Stimulated activated naive B cell treated with anti-CD40 and anti-IgM and Interleukin-4, amounts not matched to agents 10 μg/mL and 1 μg/mL and 100 μg/mL, for 72 hours (primary cell): ENCODE data around the gene TBC1D19.

Experiments
- ATAC-seq, 2 donors: fragments of 150-1000 bp; cut with Tn5 transposase; replicated peaks; 2 replicates each; pipeline ENCODE4 v1.10.0; 2021; ENCODE audit warnings: moderate library complexity in 1 of 2
- DNase-seq: peaks from one replicate; pipeline ENCODE4 v3.0.0; 2021
- H3K27ac Mint-ChIP-seq: one replicate; pipeline ENCODE4 v1.8.0; 2022; ENCODE audit warnings: mild to moderate bottlenecking, mixed read lengths
- H3K27me3 Mint-ChIP-seq, 2 donors: one replicate each; pipeline ENCODE4 v1.8.0; 2022; ENCODE audit warnings: mixed read lengths in 2 of 2
- H3K36me3 Mint-ChIP-seq, 2 donors: one replicate each; pipeline ENCODE4 v1.8.0; 2022; ENCODE audit warnings: mixed read lengths in 2 of 2, mild to moderate bottlenecking in 1 of 2
- H3K4me1 Mint-ChIP-seq, 2 donors: one replicate each; pipeline ENCODE4 v1.8.0; 2022; ENCODE audit warnings: mixed read lengths in 2 of 2, mild to moderate bottlenecking in 1 of 2
- H3K4me3 Mint-ChIP-seq, 2 donors: one replicate each; pipeline ENCODE4 v1.8.0; 2022; ENCODE audit warnings: mild to moderate bottlenecking in 2 of 2, mixed read lengths in 2 of 2, moderate library complexity in 1 of 2
- H3K9me3 Mint-ChIP-seq, 2 donors: one replicate each; pipeline ENCODE4 v1.8.0; 2022; ENCODE audit warnings: mixed read lengths in 2 of 2, mild to moderate bottlenecking in 1 of 2

Gene TBC1D19

DNA sequence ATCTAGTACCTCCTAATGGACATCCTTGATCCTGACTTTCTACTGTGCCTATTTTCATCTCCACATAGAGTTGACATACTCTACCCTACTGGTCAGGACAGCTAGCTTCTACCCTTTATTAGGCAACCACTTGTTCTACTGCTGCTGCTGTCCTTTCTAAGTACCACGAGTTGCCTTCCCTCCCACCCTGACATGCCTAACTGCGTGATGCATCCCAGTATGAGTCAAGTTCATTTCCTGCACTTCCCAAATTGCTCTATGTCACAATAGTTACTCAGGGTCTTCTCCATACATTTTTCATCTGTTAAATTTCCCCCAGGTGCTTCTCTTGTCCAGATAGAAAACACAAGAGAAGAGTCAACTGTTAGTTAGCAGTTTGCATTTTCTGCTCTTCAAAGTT, 133.4 kb downstream of the TBC1D19 start:
- H3K27ac Mint-ChIP-seq = no peak overlapping the region

DNA sequence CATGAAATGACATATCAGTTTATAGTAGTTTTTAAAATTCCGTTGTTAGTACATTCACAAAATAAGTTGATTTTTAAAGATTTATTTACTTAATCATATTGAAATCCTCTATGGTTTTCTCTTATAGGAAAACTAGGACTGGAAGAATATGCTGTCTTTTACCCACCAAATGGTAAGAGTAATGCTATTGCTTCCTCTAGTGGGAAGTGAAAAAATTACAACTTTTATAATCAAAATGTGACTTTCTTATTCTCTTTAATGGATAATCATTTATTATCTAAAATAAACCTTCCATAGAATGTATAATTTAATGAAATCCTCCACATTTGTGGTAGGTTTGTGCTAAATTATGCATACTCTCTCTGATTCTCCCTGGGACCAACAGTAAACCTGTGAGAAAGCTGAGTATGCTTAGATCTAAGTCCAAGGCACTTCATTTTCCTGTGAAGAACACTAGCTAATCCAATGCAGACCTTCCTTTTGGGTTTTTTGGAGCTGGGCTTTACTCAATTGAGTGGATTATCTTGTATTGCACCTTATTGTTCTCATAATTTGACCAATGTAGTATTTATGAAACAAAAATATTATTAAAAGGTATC, 136.2 kb downstream of the TBC1D19 start:
- no peak for DNase-seq
- H3K27ac Mint-ChIP-seq = no peak overlapping the region
- peaks cover 9 to 22% of the 10 kb centered on the region in 2 donors for H3K36me3 Mint-ChIP-seq

More for the DNA sequence above, 133.4 kb downstream of the TBC1D19 start:
- Mint-ChIP-seq H3K4me1 (no peaks in the 10 kb centered on the region), H3K9me3 (no peaks in the 10 kb centered on the region), H3K27me3 (no peaks in the 10 kb centered on the region), H3K4me3 (no peak overlapping the region), H3K36me3 (peaks cover 3 to 12% of the 10 kb centered on the region in 2 donors)
- ATAC-seq (no peak), DNase-seq (no peak)

DNA sequence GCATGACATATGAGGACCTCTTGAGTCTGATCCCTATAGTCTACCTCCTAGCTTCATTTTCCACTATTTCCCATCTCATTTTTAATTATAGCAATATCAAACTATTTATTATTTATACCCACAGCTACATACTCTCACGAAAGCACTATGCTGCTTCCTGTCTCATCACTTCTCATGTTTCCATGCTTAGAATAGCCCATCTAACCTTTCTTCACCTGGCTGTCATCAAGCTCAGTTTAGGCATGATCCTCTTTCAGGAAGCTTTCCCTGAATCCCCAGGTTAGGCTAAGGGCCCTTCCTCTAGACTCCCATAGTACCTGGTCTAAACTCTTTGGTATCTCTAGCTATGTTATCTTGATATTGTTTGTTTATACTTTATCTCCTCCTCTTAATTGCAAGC, 137.8 kb downstream of the TBC1D19 start:
- peaks cover 17 to 31% of the 10 kb centered on the region in 2 donors for H3K36me3 Mint-ChIP-seq
- H3K9me3 Mint-ChIP-seq = no peaks in the 10 kb centered on the region
- no peak for DNase-seq
- no peaks in the 10 kb centered on the region for H3K27me3 Mint-ChIP-seq
- ATAC-seq = no peak
- H3K4me3 Mint-ChIP-seq = no peak overlapping the region
- H3K4me1 Mint-ChIP-seq = peaks cover 8 to 14% of the 10 kb centered on the region in 2 donors
- H3K27ac Mint-ChIP-seq = no peak overlapping the region

More for the DNA sequence above, 136.2 kb downstream of the TBC1D19 start:
- no peaks in the 10 kb centered on the region for H3K9me3 Mint-ChIP-seq
- H3K4me3 Mint-ChIP-seq = no peak overlapping the region
- H3K27me3 Mint-ChIP-seq = no peaks in the 10 kb centered on the region
- peaks cover 8 to 14% of the 10 kb centered on the region in 2 donors for H3K4me1 Mint-ChIP-seq
- no peak for ATAC-seq

DNA sequence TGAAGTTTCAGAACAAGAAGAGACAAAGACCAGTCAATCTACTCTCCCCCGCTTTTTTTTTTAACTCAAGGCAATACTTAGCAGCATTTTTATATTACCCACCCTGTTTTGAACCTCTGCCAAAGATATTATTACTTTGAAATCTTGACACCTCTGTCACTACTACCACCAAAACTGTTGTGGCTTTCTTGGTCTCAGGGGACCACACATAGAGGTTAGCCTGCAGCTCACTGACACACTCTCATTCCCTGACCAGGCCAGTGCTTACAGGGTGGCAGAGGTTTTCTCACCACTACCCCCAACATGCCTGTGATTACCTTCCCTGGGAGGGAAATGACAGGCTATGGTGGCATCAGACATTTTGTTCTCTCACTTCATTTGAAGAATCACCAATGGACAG, 139.3 kb downstream of the TBC1D19 start:
- DNase-seq (peak; percentile 15), ATAC-seq (peak; percentile 82 to 85)
- Mint-ChIP-seq H3K27me3 (no peaks in the 10 kb centered on the region), H3K27ac (no peak overlapping the region), H3K4me3 (no peak overlapping the region), H3K4me1 (peaks cover 8 to 14% of the 10 kb centered on the region in 2 donors), H3K9me3 (no peaks in the 10 kb centered on the region), H3K36me3 (peaks cover 16 to 30% of the 10 kb centered on the region in 2 donors)

DNA sequence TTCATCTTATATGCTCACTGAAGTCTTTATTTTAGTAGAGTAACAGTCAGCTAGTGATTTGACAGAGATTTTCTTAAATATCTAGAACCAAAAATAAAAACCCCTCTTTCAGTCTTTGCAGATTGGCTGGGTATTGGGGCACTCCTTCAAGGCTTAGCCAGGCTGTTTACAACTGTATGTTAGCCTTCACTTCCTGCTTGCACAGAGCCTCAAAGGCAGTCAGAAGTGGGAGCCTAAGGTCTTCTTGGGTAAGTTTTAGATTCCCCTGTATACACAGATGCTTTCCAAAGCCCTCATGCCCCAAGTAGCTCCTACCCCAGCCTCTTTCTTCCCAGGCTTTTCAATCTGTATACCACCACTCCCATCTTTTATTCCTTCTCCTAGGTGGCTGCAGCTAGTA, 140.7 kb downstream of the TBC1D19 start:
- H3K9me3 Mint-ChIP-seq = no peaks in the 10 kb centered on the region
- peaks cover 8 to 14% of the 10 kb centered on the region in 2 donors for H3K4me1 Mint-ChIP-seq
- DNase-seq (no peak), ATAC-seq (no peak)
- no peak overlapping the region for H3K27ac Mint-ChIP-seq
- peaks cover 14 to 28% of the 10 kb centered on the region in 2 donors for H3K36me3 Mint-ChIP-seq
- H3K4me3 Mint-ChIP-seq = no peak overlapping the region
- H3K27me3 Mint-ChIP-seq = no peaks in the 10 kb centered on the region

DNA sequence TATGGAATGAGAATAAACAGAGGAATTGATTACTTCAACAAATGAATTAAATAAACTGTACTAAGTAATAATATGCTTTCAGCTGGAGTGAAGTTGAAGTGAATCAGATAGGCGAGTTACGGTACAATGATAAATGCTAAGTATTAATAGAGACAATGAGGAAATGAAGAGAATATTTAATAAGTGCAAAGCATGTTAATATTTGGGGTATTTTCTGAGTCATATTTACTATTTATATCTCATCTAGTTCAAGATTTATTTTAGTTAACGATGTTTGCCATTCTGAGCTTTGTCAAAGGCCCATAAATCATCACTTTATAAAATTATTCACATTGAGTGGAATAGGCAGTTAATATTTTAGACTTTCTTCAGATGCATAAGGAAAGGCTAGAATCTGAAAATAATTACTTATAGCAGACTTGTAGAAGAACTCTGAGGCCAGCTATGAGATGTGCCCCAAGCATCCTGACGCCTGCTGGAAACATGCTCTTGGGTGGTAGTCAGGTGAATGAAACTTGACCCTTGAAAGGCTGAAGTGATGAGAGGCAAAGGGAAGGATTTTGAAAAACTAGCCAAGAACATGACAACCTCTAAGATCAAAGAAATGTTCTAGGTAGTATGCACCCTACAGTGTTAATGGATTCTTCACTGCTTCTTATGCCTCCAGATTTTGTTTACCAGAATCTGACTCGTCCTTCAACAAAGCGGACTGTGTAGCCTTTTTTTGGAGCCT, 142.9 kb downstream of the TBC1D19 start:
- Mint-ChIP-seq H3K9me3 (no peaks in the 10 kb centered on the region), H3K27me3 (no peaks in the 10 kb centered on the region), H3K36me3 (peaks cover 14 to 30% of the 10 kb centered on the region in 2 donors), H3K27ac (no peak overlapping the region), H3K4me1 (peaks cover 18 to 23% of the 10 kb centered on the region in 2 donors), H3K4me3 (no peak overlapping the region)
- ATAC-seq = no peak
- DNase-seq = no peak

DNA sequence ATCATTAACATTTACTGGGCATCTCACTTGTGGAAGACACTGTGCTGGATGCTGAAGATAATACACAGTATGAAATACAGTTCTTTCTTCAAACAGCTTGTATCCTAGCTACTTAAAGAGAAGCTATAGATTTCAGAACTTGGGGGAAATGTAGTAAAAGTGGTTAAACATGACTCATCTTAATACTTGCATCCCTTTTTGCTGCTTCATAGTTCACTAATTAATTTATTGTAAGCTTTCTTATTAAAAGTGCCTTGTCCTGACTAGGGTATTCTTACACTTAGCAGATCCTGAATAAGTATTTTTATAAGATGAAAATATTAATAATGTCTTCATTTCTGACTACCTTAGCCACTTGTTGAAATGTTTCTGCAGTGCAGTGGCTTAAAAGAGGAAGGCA, 144.0 kb downstream of the TBC1D19 start:
- Mint-ChIP-seq H3K27ac (no peak overlapping the region), H3K36me3 (peaks cover 14 to 30% of the 10 kb centered on the region in 2 donors), H3K9me3 (no peaks in the 10 kb centered on the region), H3K4me1 (peaks cover 20 to 21% of the 10 kb centered on the region in 2 donors), H3K27me3 (no peaks in the 10 kb centered on the region), H3K4me3 (no peak overlapping the region)
- DNase-seq = no peak
- ATAC-seq = no peak

DNA sequence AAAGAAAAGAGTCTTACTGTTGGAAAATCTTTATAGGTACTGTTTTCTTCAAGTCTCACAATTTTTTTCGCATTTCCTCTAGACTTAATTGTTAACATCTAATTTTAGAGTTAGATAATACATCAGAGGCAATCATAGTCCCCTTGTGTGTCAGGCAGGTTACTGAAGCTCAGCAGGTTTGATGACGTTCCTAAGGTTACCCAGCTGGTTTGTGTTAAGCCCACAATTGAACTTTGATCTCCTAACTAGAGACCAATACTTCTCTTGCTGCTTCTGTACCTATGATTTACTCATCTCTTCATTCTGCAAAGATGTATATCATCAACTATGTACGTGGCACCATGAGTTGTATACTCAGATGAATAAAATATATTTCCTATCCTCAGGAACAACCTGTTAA, 145.1 kb downstream of the TBC1D19 start:
- ATAC-seq (no peak), DNase-seq (no peak)
- no peak overlapping the region for H3K27ac Mint-ChIP-seq
- no peaks in the 10 kb centered on the region for H3K27me3 Mint-ChIP-seq
- H3K9me3 Mint-ChIP-seq = no peaks in the 10 kb centered on the region
- H3K4me3 Mint-ChIP-seq = no peak overlapping the region
- peaks cover 9 to 12% of the 10 kb centered on the region in 2 donors for H3K4me1 Mint-ChIP-seq
- peaks cover 11 to 22% of the 10 kb centered on the region in 2 donors for H3K36me3 Mint-ChIP-seq

DNA sequence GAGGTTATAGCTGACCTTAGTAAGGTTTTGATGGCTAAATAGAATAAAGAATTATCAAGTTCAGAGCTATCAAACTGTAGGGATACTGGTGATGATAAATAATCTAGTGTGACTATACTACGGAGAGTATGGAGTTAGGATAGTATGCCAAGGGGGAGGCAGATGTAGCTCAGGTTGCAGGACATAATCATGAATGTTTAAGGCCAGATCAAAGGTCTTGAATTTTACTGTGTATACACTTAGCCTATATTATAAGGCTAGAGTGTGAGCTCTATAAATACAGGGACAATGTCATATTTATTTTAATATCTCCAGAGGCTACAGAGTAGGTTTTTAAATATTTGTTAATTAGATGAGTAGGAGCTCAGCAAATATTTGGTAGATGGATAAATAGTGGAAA, 145.7 kb downstream of the TBC1D19 start:
- no peaks in the 10 kb centered on the region for H3K9me3 Mint-ChIP-seq
- ATAC-seq (no peak), DNase-seq (no peak)
- peaks cover 9 to 12% of the 10 kb centered on the region in 2 donors for H3K4me1 Mint-ChIP-seq
- H3K27ac Mint-ChIP-seq = no peak overlapping the region
- H3K27me3 Mint-ChIP-seq = no peaks in the 10 kb centered on the region
- no peak overlapping the region for H3K4me3 Mint-ChIP-seq
- H3K36me3 Mint-ChIP-seq = peaks cover 11 to 22% of the 10 kb centered on the region in 2 donors

DNA sequence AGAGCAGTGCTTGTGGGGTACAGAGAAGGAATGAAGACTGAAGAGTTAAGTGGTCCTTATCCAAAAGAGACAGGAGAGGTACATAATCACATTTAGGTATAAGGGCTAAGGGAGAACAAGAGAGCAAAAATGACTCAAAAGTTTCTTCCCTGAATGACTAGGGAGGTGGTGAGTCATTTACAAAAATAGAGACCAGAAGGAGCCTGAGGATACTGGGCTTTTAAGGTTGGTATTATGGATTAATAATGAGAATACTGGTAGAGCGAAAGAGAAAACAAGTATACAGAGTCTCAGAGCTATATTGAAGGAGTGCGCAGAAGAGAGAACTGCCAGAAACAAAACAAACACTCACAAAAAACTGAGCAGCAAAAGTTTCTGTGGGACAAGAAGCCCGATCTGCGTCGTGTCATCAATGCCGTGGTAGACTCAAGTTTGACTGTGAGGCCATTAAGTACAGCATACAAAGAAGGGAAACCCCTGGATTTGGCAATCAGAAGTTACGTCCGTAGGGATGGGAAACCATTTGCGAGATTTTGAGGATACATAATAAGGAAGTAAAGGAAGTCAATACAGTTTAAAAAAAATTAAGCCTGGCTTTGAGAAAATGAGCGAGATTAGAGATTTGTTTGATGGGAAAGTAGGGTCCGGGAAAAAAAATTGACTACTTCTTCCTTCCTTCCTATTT, 147.6 kb downstream of the TBC1D19 start:
- ATAC-seq = peak; percentile 80 to 98
- peaks cover 0 to 7% of the 10 kb centered on the region in 2 donors for H3K36me3 Mint-ChIP-seq
- no peak overlapping the region for H3K4me3 Mint-ChIP-seq
- no peak overlapping the region for H3K27ac Mint-ChIP-seq
- H3K27me3 Mint-ChIP-seq = no peaks in the 10 kb centered on the region
- no peak for DNase-seq
- no peaks in the 10 kb centered on the region for H3K9me3 Mint-ChIP-seq
- peaks cover 9 to 12% of the 10 kb centered on the region in 2 donors for H3K4me1 Mint-ChIP-seq

DNA sequence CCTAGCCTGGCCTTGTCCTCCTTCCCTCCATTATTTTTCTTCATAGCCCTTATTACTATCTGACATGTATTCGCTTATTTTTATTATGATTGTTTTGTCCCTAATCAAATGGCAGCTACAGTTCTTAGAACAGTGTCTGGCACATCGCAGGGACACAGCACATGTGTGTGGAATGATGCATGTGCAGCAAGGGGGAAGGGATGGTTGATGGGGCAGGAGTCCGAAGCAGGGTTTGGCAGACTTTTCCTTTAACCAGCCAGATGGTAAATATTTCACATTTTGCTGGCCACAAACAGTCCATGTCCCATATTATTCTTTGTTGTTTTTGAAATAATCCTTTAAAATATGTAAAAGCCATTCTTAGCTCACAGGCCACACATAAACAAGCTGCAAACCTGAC, 148.5 kb downstream of the TBC1D19 start:
- H3K9me3 Mint-ChIP-seq = no peaks in the 10 kb centered on the region

DNA sequence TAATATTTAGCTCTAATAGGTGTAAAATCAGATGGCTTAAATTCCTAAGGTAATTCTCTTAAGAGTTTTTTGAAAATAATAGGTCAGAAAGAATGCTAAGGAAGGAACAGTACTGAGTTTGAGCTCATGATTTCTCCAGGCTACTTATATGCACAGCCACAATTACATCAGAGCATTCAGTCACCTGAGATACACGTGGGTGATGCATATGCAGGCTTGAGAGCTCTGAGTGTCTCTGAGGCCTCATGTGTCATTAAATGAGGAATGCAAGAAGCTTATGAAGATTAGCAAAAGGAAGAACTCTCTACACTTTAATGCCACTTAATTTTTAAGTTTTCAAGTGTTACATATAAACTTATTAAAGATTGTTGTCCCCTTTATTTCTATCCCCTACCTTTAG, 152.7 kb downstream of the TBC1D19 start:
- no peak overlapping the region for H3K4me3 Mint-ChIP-seq
- no peaks in the 10 kb centered on the region for H3K27me3 Mint-ChIP-seq
- H3K27ac Mint-ChIP-seq = no peak overlapping the region
- H3K36me3 Mint-ChIP-seq = peaks cover 0 to under 1% of the 10 kb centered on the region in 2 donors
- DNase-seq (no peak), ATAC-seq (no peak)
- peaks cover under 1 to 3% of the 10 kb centered on the region in 2 donors for H3K4me1 Mint-ChIP-seq
- no peaks in the 10 kb centered on the region for H3K9me3 Mint-ChIP-seq

More for the DNA sequence above, 148.5 kb downstream of the TBC1D19 start:
- ATAC-seq (no peak), DNase-seq (no peak)
- H3K27ac Mint-ChIP-seq = no peak overlapping the region
- H3K27me3 Mint-ChIP-seq = no peaks in the 10 kb centered on the region
- H3K4me1 Mint-ChIP-seq = peaks cover 9 to 12% of the 10 kb centered on the region in 2 donors
- peaks cover 0 to 7% of the 10 kb centered on the region in 2 donors for H3K36me3 Mint-ChIP-seq
- H3K4me3 Mint-ChIP-seq = no peak overlapping the region

DNA sequence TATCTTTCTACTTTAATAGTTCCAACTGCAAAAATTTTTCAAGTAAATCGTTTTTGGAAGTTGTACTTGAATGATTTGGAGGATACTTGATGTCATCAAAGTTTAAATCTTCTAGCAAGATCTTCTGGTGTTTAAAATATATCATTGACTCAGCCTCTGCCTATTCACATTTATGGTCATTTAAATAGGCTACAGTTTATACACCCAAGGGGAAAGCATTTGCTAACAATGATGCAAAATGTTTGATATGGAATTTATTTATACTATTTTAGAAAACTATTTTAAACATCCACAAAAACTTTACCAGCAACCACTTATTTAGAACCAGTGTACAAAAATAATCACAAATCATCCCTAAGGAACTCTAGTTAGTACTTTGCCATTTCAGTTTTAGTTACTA, 153.5 kb downstream of the TBC1D19 start:
- peaks cover 0 to 2% of the 10 kb centered on the region in 2 donors for H3K4me1 Mint-ChIP-seq
- DNase-seq (no peak), ATAC-seq (no peak)
- no peak overlapping the region for H3K27ac Mint-ChIP-seq
- H3K36me3 Mint-ChIP-seq = no peaks in the 10 kb centered on the region
- H3K27me3 Mint-ChIP-seq = no peaks in the 10 kb centered on the region
- H3K4me3 Mint-ChIP-seq = no peak overlapping the region
- no peaks in the 10 kb centered on the region for H3K9me3 Mint-ChIP-seq

DNA sequence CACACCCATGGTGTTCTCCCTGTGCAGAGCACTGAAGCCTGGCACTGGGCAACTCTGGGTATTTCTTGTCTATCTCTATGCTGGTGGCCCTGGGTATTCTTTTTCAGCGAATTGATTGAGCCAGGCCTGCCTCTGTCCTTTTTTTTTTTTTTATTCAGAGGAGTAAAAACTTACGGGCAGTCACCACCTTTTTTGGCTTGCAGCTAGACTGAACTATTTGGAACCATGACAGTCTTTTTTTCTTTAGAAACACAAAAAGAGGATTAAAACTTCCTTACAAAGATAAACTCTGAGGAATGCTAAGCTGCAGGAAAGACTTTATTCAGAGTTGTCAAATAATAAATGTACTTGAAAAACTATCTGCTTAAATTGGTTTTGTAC, 157.6 kb downstream of the TBC1D19 start:
- Mint-ChIP-seq H3K4me1 (peaks cover 3 to 4% of the 10 kb centered on the region in 2 donors), H3K36me3 (peaks cover 10 to 12% of the 10 kb centered on the region in 2 donors), H3K4me3 (no peak overlapping the region), H3K9me3 (peaks cover 3 to 7% of the 10 kb centered on the region in 2 donors), H3K27me3 (no peaks in the 10 kb centered on the region), H3K27ac (no peak overlapping the region)
- no peak for ATAC-seq
- no peak for DNase-seq
